C4-2B (cell line): ENCODE results near the gene LAIR2.

Source experiments
- ZFX ChIP-seq: fragments of 450-650 bp; IDR thresholded peaks from 2 replicates; pipeline ENCODE4 v1.6.1; 2017
- TF ChIP-seq, protein P1 (sequence below): fragments of 450-650 bp; conservative IDR thresholded peaks from 2 replicates; pipeline ENCODE4 v1.5.1; 2017; ENCODE audit warnings: mild to moderate bottlenecking

GRCh38 chr19:54455786-54456422 is 46.7 kb upstream of the LAIR2 start:
- TF ChIP-seq ZFX, result no peak
- TF ChIP-seq, protein P1, sequence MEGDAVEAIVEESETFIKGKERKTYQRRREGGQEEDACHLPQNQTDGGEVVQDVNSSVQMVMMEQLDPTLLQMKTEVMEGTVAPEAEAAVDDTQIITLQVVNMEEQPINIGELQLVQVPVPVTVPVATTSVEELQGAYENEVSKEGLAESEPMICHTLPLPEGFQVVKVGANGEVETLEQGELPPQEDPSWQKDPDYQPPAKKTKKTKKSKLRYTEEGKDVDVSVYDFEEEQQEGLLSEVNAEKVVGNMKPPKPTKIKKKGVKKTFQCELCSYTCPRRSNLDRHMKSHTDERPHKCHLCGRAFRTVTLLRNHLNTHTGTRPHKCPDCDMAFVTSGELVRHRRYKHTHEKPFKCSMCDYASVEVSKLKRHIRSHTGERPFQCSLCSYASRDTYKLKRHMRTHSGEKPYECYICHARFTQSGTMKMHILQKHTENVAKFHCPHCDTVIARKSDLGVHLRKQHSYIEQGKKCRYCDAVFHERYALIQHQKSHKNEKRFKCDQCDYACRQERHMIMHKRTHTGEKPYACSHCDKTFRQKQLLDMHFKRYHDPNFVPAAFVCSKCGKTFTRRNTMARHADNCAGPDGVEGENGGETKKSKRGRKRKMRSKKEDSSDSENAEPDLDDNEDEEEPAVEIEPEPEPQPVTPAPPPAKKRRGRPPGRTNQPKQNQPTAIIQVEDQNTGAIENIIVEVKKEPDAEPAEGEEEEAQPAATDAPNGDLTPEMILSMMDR, result no peak
